NB4 (cell line): ENCODE measurements around the gene WRNIP1.

ENCODE experiments used
- MYC ChIP-seq: IDR thresholded peaks from 2 replicates; pipeline ENCODE4 v1.6.1; 2011; ENCODE audit warnings: low read depth, low read length
- POLR2A ChIP-seq: IDR thresholded peaks from 2 replicates; pipeline ENCODE4 v1.6.1; 2011; ENCODE audit warnings: mild to moderate bottlenecking; ENCODE audit not compliant: insufficient read length; ENCODE audit errors: extremely low read depth
- TF ChIP-seq, protein P1 (sequence below): IDR thresholded peaks from one replicate; pipeline ENCODE4 v1.5.1; 2012; ENCODE audit warnings: low read depth, low read length

DNA sequence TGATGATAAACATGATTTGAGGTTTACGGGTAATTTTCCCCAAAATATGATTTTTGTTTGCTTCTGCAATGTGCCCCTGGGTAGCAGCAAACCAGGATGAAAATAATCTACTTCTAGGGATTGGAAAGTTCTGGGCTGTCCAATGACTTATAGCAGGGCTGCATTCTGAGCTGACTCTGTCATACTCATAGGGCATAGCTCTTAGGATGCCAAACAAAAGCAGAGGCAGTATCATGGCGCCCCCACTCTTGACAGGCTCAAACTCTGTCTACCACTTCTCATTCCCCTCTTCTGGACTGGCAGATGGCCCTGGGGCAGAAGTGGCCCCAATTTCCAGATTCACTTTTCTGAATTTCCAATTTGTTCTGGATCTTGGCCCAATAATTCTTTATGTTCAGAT lies 66.2 kb downstream of the WRNIP1 start:
- TF ChIP-seq, protein P1, sequence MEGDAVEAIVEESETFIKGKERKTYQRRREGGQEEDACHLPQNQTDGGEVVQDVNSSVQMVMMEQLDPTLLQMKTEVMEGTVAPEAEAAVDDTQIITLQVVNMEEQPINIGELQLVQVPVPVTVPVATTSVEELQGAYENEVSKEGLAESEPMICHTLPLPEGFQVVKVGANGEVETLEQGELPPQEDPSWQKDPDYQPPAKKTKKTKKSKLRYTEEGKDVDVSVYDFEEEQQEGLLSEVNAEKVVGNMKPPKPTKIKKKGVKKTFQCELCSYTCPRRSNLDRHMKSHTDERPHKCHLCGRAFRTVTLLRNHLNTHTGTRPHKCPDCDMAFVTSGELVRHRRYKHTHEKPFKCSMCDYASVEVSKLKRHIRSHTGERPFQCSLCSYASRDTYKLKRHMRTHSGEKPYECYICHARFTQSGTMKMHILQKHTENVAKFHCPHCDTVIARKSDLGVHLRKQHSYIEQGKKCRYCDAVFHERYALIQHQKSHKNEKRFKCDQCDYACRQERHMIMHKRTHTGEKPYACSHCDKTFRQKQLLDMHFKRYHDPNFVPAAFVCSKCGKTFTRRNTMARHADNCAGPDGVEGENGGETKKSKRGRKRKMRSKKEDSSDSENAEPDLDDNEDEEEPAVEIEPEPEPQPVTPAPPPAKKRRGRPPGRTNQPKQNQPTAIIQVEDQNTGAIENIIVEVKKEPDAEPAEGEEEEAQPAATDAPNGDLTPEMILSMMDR = no peak
- TF ChIP-seq MYC (no peak), POLR2A (no peak)
